ENCODE measurements around the gene SFTPD. TPM values are rescaled to one million over a fixed set of nuclear protein-coding genes. Genes with fewer than 3 reads are reported as not detected.

Gene SFTPD
- total and polyA plus RNA-seq, 9 of the 15 experiments (the other 6 are each of a cell fraction or from before 2014, with no cell fraction given): 0.20 TPM; not detected in 8

GRCh38 chr10:79946271-79947082 lies 2.4 kb downstream of the SFTPD start:
- H3K4me2 ChIP-seq (ENCODE audit: insufficient read depth, low read length): no peak overlapping the region
- no peak overlapping the region for H3K27ac ChIP-seq (ENCODE audit: extremely low read depth, low read depth, low read length)
- intact Hi-C loops (cut with micrococcal nuclease): no loop called here
- H3K4me1 ChIP-seq (replicated peaks in 1 of 2; ENCODE audit: control insufficient read depth in 2 of 2, insufficient read depth in 2 of 2, low read length in 2 of 2): no peaks in the 10 kb centered on the region
- BruUV-seq (replicated peaks): no TSS peak
- ChIA-PET POLR2A (no interaction called here), CTCF (ENCODE audit: low intra/inter-chr PET ratio) (no interaction called here)
- no peak overlapping the region for H3K4me3 ChIP-seq
- H4K20me1 ChIP-seq (replicated peaks; ENCODE audit: control insufficient read depth, insufficient read depth, low read length): 0 out of 2 replicates have a peak, but pooled peaks cover 6% of the 10 kb centered on the region
- in situ Hi-C loops (cut with MboI): no loop called here
- no peak overlapping the region for H2AFZ ChIP-seq (ENCODE audit: low read depth, low read length)
- 0 out of 2 replicates have a peak, but pooled peaks cover 3% of the 10 kb centered on the region for H3K9me3 ChIP-seq (replicated peaks; ENCODE audit: control insufficient read depth, insufficient read depth, low read depth, low read length)
- peaks cover 2 to 33% of the 10 kb centered on the region in 2 experiments; a peak in 3 of 5 replicates for H3K27me3 ChIP-seq (ENCODE audit: control insufficient read depth in 2 of 2, insufficient read depth in 2 of 2, low read length in 2 of 2)
- H3K79me2 ChIP-seq (ENCODE audit: control insufficient read depth, insufficient read depth, low read length): no peaks in the 10 kb centered on the region
- H3K9me1 ChIP-seq (ENCODE audit: control insufficient read depth, insufficient read depth, low read length): no peaks in the 10 kb centered on the region
- 0% methylated on average over 8 of the region's 8 CpGs for WGBS (ENCODE audit: insufficient coverage, low coverage, missing lambda C conversion rate)
- peak; percentile 15 for FAIRE-seq
- no peak overlapping the region for H3K9ac ChIP-seq (ENCODE audit: insufficient read depth in 1 of 2, low read depth in 2 of 2, low read length in 2 of 2)
- no peaks in the 10 kb centered on the region for H3K36me3 ChIP-seq (ENCODE audit: control insufficient read depth, insufficient read depth, low read length)
- no peak for DNase-seq (ENCODE audit: extremely low read depth in 1 of 4, low spot score in 3 of 4)
- ATAC-seq: no peak; the same call in 2 of the 3 replicates
- no peak for TF ChIP-seq DIDO1 (tag; IDR thresholded peaks at IDR 0.05; ENCODE audit: low read depth)
- no peak for TF ChIP-seq ARID2 (IDR thresholded peaks at IDR 0.05)
- TF ChIP-seq THAP7 (CRISPR knock-in tag; IDR thresholded peaks at IDR 0.05): no peak
- TF ChIP-seq GABPB2 (CRISPR knock-in tag; conservative IDR thresholded peaks at IDR 0.05): no peak
- TF ChIP-seq GMEB1 (CRISPR knock-in tag; IDR thresholded peaks at IDR 0.05): no peak
- no peak for TF ChIP-seq CBX5 (IDR thresholded peaks at IDR 0.05; ENCODE audit: borderline replicate concordance, low read depth)
- TF ChIP-seq ELK3 (CRISPR knock-in tag; IDR thresholded peaks at IDR 0.05): no peak
- TF ChIP-seq CSDE1 (IDR thresholded peaks at IDR 0.05): no peak
- TF ChIP-seq CREBBP (IDR thresholded peaks at IDR 0.05; ENCODE audit: low read depth, low read length): no peak
- no peak for TF ChIP-seq NCOA4 (IDR thresholded peaks at IDR 0.05; ENCODE audit: partially characterized antibody)
- no peak for TF ChIP-seq DNMT1 (IDR thresholded peaks at IDR 0.05)
- TF ChIP-seq ZNF583 (CRISPR knock-in tag; IDR thresholded peaks at IDR 0.05): no peak
- TF ChIP-seq NR4A1 (CRISPR knock-in tag; IDR thresholded peaks at IDR 0.05): no peak
- no peak for TF ChIP-seq NR4A1 (tag; IDR thresholded peaks at IDR 0.05)
- TF ChIP-seq FOXA1 (IDR thresholded peaks at IDR 0.05; ENCODE audit: borderline replicate concordance): no peak
- no peak for TF ChIP-seq KLF10 (CRISPR knock-in tag; IDR thresholded peaks at IDR 0.05)
- no peak for TF ChIP-seq GATA2 (CRISPR knock-in tag; IDR thresholded peaks at IDR 0.05)
- no peak for TF ChIP-seq MBD1 (CRISPR knock-in tag; IDR thresholded peaks at IDR 0.05)
- TF ChIP-seq ETV6 (IDR thresholded peaks at IDR 0.05; ENCODE audit: borderline replicate concordance in 1 of 2, low read depth in 2 of 2, low read length in 1 of 2): no peak
- TF ChIP-seq ETV6 (CRISPR knock-in tag; IDR thresholded peaks at IDR 0.05; ENCODE audit: borderline replicate concordance): no peak
